Esophagus muscularis mucosa (tissue), 4 donors: Measurements from ENCODE around the gene EHBP1. TPM values are rescaled to one million over a fixed set of nuclear protein-coding genes. Genes with fewer than 3 reads are reported as not detected.

Experiments
- DNase-seq: peaks from one replicate; pipeline ENCODE4 v3.0.0-alpha.2; 2017; ENCODE audit errors: extremely low spot score
- H3K27ac ChIP-seq, 4 donors: fragments of 200-600 bp; sonication (generic); replicated peaks in 1 of 4; 1 replicate in 3 of 4; 2 replicates in 1 of 4; pipeline ENCODE4 v1.5.1; 2016 to 2019; ENCODE audit warnings: mild to moderate bottlenecking in 1 of 4
- H3K27me3 ChIP-seq, 4 donors: fragments of 200-600 bp; sonication (generic); one replicate each; pipeline versions ENCODE4 v1.5.1 to v1.6.0; 2016 to 2019
- H3K36me3 ChIP-seq, 4 donors: fragments of 200-600 bp; sonication (generic); one replicate each; pipeline ENCODE4 v1.5.1; 2016 to 2019
- H3K4me1 ChIP-seq, 4 donors: fragments of 200-600 bp; sonication (generic); one replicate each; pipeline ENCODE4 v1.5.1; 2016 to 2019
- H3K4me3 ChIP-seq, 4 donors: fragments of 200-600 bp; sonication (generic); 1 replicate in 2 of 4; 2 replicates in 2 of 4; pipeline ENCODE4 v1.5.1; 2016 to 2019; ENCODE audit warnings: mild to moderate bottlenecking in 4 of 4, moderate library complexity in 1 of 4
- H3K9me3 ChIP-seq, 4 donors: fragments of 200-600 bp; sonication (generic); 1 replicate in 3 of 4; 2 replicates in 1 of 4; pipeline ENCODE4 v1.5.1; 2016 to 2019
- EP300 ChIP-seq: sonication (generic); formaldehyde crosslinking; IDR thresholded peaks from one replicate; pipeline ENCODE4 v1.6.1; 2017; ENCODE audit warnings: antibody characterized with exemption
- POLR2A ChIP-seq: fragments of 450-650 bp; IDR thresholded peaks from one replicate; pipeline ENCODE4 v1.6.1; 2017; ENCODE audit warnings: antibody characterized with exemption, moderate library complexity, mild to moderate bottlenecking, low read depth
- POLR2AphosphoS5 ChIP-seq, 2 donors: sonication (generic); formaldehyde crosslinking; IDR thresholded peaks; one replicate each; pipeline ENCODE4 v1.6.1; 2017; ENCODE audit warnings: antibody characterized with exemption in 2 of 2
- WGBS: methylation state at CpG from one replicate; pipeline ENCODE4 v1.1.5; 2018; 5-methylcytosine and 5-hydroxymethylcytosine counted together
- intact Hi-C: fragments of 100-400 bp; cut with DNase I; formaldehyde crosslinking; loops from one replicate; pipeline ENCODE4 v1.15.1; 2023
- total RNA-seq, 4 donors: library from RNA; depleted of rRNA; stranded (reverse); fragments of >200 nt; gene quantifications; one replicate each; pipeline versions ENCODE4 v1.1.0 to v1.2.1, GENCODE V29; 2016
- TF ChIP-seq, protein P1 (sequence below), 3 experiments: fragments of 200-600 bp in 2 of 3; fragments of 450-650 bp in 1 of 3; sonication (generic) in 2 of 3; IDR thresholded peaks; one replicate each; pipeline ENCODE4 v1.5.1; 2017 to 2019; ENCODE audit warnings: antibody characterized with exemption in 3 of 3, mild to moderate bottlenecking in 2 of 3, moderate library complexity in 1 of 3

Gene EHBP1
- total RNA-seq, 4 donors from 2014 or later: 103 to 199 (median 151) TPM

DNA sequence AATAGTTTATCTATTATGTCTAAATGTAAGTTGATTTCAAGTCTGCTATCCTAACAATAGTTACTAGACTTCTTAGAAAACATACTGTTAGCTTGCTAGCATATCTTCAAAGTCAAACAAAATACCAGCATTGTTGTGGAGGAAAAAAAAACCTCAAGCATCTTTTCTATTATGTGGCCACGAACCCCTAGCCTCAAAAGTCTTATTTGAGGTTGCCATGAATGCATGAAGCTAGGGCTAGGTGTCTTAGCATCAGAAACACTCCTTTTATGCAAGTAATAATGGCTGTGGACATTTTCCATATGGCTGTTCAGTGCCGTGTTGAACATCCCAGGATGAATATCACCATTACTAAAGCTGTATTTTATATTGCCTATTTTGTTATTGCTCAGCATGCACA is 258.5 kb downstream of the EHBP1 start:
- no peak overlapping the region for H3K27ac ChIP-seq
- no peaks in the 10 kb centered on the region for H3K27me3 ChIP-seq
- H3K9me3 ChIP-seq: no peaks in the 10 kb centered on the region
- TF ChIP-seq POLR2AphosphoS5 (IDR thresholded peaks at IDR 0.05) (no peak), EP300 (no peak), POLR2A (no peak)
- TF ChIP-seq, protein P1, sequence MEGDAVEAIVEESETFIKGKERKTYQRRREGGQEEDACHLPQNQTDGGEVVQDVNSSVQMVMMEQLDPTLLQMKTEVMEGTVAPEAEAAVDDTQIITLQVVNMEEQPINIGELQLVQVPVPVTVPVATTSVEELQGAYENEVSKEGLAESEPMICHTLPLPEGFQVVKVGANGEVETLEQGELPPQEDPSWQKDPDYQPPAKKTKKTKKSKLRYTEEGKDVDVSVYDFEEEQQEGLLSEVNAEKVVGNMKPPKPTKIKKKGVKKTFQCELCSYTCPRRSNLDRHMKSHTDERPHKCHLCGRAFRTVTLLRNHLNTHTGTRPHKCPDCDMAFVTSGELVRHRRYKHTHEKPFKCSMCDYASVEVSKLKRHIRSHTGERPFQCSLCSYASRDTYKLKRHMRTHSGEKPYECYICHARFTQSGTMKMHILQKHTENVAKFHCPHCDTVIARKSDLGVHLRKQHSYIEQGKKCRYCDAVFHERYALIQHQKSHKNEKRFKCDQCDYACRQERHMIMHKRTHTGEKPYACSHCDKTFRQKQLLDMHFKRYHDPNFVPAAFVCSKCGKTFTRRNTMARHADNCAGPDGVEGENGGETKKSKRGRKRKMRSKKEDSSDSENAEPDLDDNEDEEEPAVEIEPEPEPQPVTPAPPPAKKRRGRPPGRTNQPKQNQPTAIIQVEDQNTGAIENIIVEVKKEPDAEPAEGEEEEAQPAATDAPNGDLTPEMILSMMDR (IDR thresholded peaks at IDR 0.05): no peak
- H3K36me3 ChIP-seq: peaks cover 0 to 33% (median 4%) of the 10 kb centered on the region in 4 donors
- intact Hi-C loops: no loop called here
- DNase-seq: no peak
- H3K4me1 ChIP-seq: no peaks in the 10 kb centered on the region
- WGBS: 93% methylated on average over 2 of the region's 2 CpGs
- no peak overlapping the region for H3K4me3 ChIP-seq

- TF ChIP-seq EP300: no peak
- TF ChIP-seq POLR2A: no peak
- TF ChIP-seq, protein P1 (IDR thresholded peaks at IDR 0.05): no peak
- TF ChIP-seq POLR2AphosphoS5 (IDR thresholded peaks at IDR 0.05): no peak
- WGBS: 84% methylated on average over 7 of the region's 7 CpGs
- no peaks in the 10 kb centered on the region for H3K27me3 ChIP-seq
- H3K27ac ChIP-seq: no peak overlapping the region
- intact Hi-C loops: no loop called here
- no peak for DNase-seq
- H3K4me1 ChIP-seq: no peaks in the 10 kb centered on the region
- peaks cover 0 to 27% (median 4%) of the 10 kb centered on the region in 4 donors for H3K36me3 ChIP-seq
- H3K4me3 ChIP-seq: no peak overlapping the region
- no peaks in the 10 kb centered on the region for H3K9me3 ChIP-seq
These were observed 259.2 kb downstream of the EHBP1 start for GRCh38 chr2:62964671-62965070.

DNA sequence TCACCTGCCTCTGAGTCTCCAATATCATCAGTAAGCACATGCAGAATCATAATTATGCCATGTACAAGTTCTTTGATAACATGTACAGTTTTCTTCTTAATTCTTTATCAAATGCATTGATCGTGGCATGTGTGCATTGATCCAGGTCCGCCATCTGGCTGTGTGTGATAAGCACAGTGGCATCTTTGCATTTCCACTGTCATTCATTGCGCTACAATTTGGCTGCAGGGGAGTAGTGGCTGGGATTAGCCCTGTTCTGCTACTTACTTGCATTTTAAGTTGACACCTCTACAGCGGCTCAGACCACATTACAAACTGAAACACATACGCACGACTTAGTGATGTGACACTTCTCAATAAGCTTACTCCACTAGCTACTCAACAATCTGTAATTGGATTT is 261.5 kb downstream of the EHBP1 start:
- no peaks in the 10 kb centered on the region for H3K4me1 ChIP-seq
- 93% methylated on average over 6 of the region's 6 CpGs for WGBS
- H3K4me3 ChIP-seq: no peak overlapping the region
- H3K9me3 ChIP-seq: no peaks in the 10 kb centered on the region
- H3K27ac ChIP-seq: no peak overlapping the region
- TF ChIP-seq, protein P1 (IDR thresholded peaks at IDR 0.05): no peak
- no peak for TF ChIP-seq EP300
- no peak for TF ChIP-seq POLR2AphosphoS5 (IDR thresholded peaks at IDR 0.05)
- TF ChIP-seq POLR2A: no peak
- no peak for DNase-seq
- H3K27me3 ChIP-seq: no peaks in the 10 kb centered on the region
- peaks cover 0 to 9% (median under 1%) of the 10 kb centered on the region in 4 donors for H3K36me3 ChIP-seq
- intact Hi-C loops: no loop called here

GRCh38 chr2:62968168-62968567 is 262.7 kb downstream of the EHBP1 start:
- no peak overlapping the region for H3K4me3 ChIP-seq
- 87% methylated on average over 1 of the region's 1 CpG for WGBS
- H3K9me3 ChIP-seq: no peaks in the 10 kb centered on the region
- no peak overlapping the region for H3K27ac ChIP-seq
- no peaks in the 10 kb centered on the region for H3K27me3 ChIP-seq
- H3K4me1 ChIP-seq: no peaks in the 10 kb centered on the region
- intact Hi-C loops: no loop called here
- TF ChIP-seq POLR2AphosphoS5 (IDR thresholded peaks at IDR 0.05) (no peak), EP300 (no peak), POLR2A (no peak)
- TF ChIP-seq, protein P1 (IDR thresholded peaks at IDR 0.05): no peak
- no peaks in the 10 kb centered on the region for H3K36me3 ChIP-seq
- DNase-seq: no peak

GRCh38 chr2:62968668-62969067 is 263.2 kb downstream of the EHBP1 start:
- no peaks in the 10 kb centered on the region for H3K9me3 ChIP-seq
- H3K27ac ChIP-seq: no peak overlapping the region
- TF ChIP-seq POLR2AphosphoS5 (IDR thresholded peaks at IDR 0.05) (no peak), EP300 (no peak), POLR2A (no peak)
- TF ChIP-seq, protein P1 (IDR thresholded peaks at IDR 0.05): no peak
- 95% methylated on average over 1 of the region's 1 CpG for WGBS
- no peaks in the 10 kb centered on the region for H3K4me1 ChIP-seq
- H3K36me3 ChIP-seq: peaks cover 0 to 4% (median under 1%) of the 10 kb centered on the region in 4 donors
- no peak overlapping the region for H3K4me3 ChIP-seq
- intact Hi-C loops: no loop called here
- H3K27me3 ChIP-seq: no peaks in the 10 kb centered on the region
- DNase-seq: no peak
